GM18951 (cell line): ENCODE results near the gene MESP1.

Experiments used
- POLR2A ChIP-seq: IDR thresholded peaks from 4 replicates; pipeline ENCODE4 v1.6.1; 2011; ENCODE audit warnings: mild to moderate bottlenecking; ENCODE audit not compliant: insufficient read length, insufficient read depth; ENCODE audit errors: extremely low read depth
- in situ Hi-C: fragments of 300-500 bp; cut with MboI; formaldehyde crosslinking; loops from one replicate; pipeline ENCODE4 v1.12.0; 2022; ENCODE audit warnings: low sequenced_read_pairs, mixed read lengths, inconsistent platforms; ENCODE audit not compliant: unreplicated experiment

Gene MESP1

GRCh38 chr15:89747708-89748682 is 3.1 kb downstream of the MESP1 start:
- TF ChIP-seq POLR2A, result no peak
- in situ Hi-C loops, result no loop called here

GRCh38 chr15:89746386-89746780 is 4.7 kb downstream of the MESP1 start:
- no peak for TF ChIP-seq POLR2A
- in situ Hi-C loops, result no loop called here

GRCh38 chr15:89745768-89746167 is 5.3 kb downstream of the MESP1 start:
- in situ Hi-C loops, result no loop called here
- TF ChIP-seq POLR2A, result no peak

GRCh38 chr15:89745131-89745530 is 5.9 kb downstream of the MESP1 start:
- TF ChIP-seq POLR2A, result no peak
- in situ Hi-C loops, result no loop called here

- no peak for TF ChIP-seq POLR2A
- in situ Hi-C loops, result no loop called here
Measured at GRCh38 chr15:89743594-89743993, 7.5 kb downstream of the MESP1 start.

- in situ Hi-C loops, result no loop called here
- TF ChIP-seq POLR2A, result no peak
Measured at GRCh38 chr15:89743011-89743410, 8.0 kb downstream of the MESP1 start.

- no peak for TF ChIP-seq POLR2A
- in situ Hi-C loops, result no loop called here
Measured at GRCh38 chr15:89740137-89740536, 10.9 kb downstream of the MESP1 start.

GRCh38 chr15:89735773-89736172 is 15.3 kb downstream of the MESP1 start:
- TF ChIP-seq POLR2A, result no peak
- in situ Hi-C loops, result no loop called here

GRCh38 chr15:89732451-89733172 is 18.4 kb downstream of the MESP1 start:
- in situ Hi-C loops, result no loop called here
- no peak for TF ChIP-seq POLR2A

GRCh38 chr15:89731275-89731674 is 19.8 kb downstream of the MESP1 start:
- TF ChIP-seq POLR2A, result no peak
- in situ Hi-C loops, result no loop called here

GRCh38 chr15:89728254-89728653 is 22.8 kb downstream of the MESP1 start:
- TF ChIP-seq POLR2A, result no peak
- in situ Hi-C loops, result no loop called here

GRCh38 chr15:89725064-89725463 is 26.0 kb downstream of the MESP1 start:
- TF ChIP-seq POLR2A, result no peak
- in situ Hi-C loops, result no loop called here

- in situ Hi-C loops, result no loop called here
- no peak for TF ChIP-seq POLR2A
Measured at GRCh38 chr15:89724621-89725020, 26.4 kb downstream of the MESP1 start.

GRCh38 chr15:89723031-89723430 is 28.0 kb downstream of the MESP1 start:
- in situ Hi-C loops, result no loop called here
- TF ChIP-seq POLR2A, result no peak

- TF ChIP-seq POLR2A, result no peak
- in situ Hi-C loops, result no loop called here
Measured at GRCh38 chr15:89714775-89715174, 36.3 kb downstream of the MESP1 start.
